K562 (cell line): ENCODE measurements around the gene QARS1. TPM values are rescaled to one million over a fixed set of nuclear protein-coding genes. Genes with fewer than 3 reads are reported as not detected.

Source experiments
- ATAC-seq: fragments of 200-7000 bp; cut with Tn5 transposase; 3 replicates; pipeline ENCODE4 v1.9.1; 2020; ENCODE audit warnings: moderate library complexity
- BruUV-seq: library from RNA; stranded (reverse); fragments of 400-500 nt; replicated peaks from 2 replicates; lab custom pipeline; 2021; lab: Mats Ljungman, UMichigan
- CTCF ChIA-PET: fragments of 300-600 bp; formaldehyde crosslinking; extraction: SDS; loops from one replicate; lab custom pipeline; 2021; ENCODE audit warnings: low intra/inter-chr PET ratio; lab: Yijun Ruan, JAX
- POLR2A ChIA-PET: fragments of 300-600, 350-650 bp; sonication (Branson Sonifier 250); formaldehyde crosslinking; extraction: SDS; loops from one replicate; lab custom pipeline; 2021; ENCODE audit warnings: antibody characterized with exemption, inconsistent platforms; lab: Yijun Ruan, JAX
- DNase-seq, 4 experiments: peaks; one replicate each; pipeline versions ENCODE4 v3.0.0 to v3.0.0-alpha.2; 2011 to 2018; ENCODE audit warnings: low spot score in 3 of 4, mixed read lengths in 3 of 4; ENCODE audit errors: extremely low read depth in 1 of 4
- FAIRE-seq: peaks from 2 replicates; lab custom pipeline; 2011; peaks lifted over from hg19 to GRCh38; lab: Jason Lieb, UNC
- H2AFZ ChIP-seq: 2 replicates; pipeline ENCODE4 v1.6.0; 2011; ENCODE audit warnings: low read depth, low read length, control low read depth, inconsistent platforms
- H3K27ac ChIP-seq: fragments of 200-600 bp; 3 replicates; pipeline ENCODE4 v1.8.0; 2011; ENCODE audit warnings: low read depth, mild to moderate bottlenecking, control low read depth, inconsistent platforms, low read length, moderate library complexity, mixed read lengths; ENCODE audit errors: extremely low read depth
- H3K27me3 ChIP-seq, 2 experiments: fragments of 300-600 bp in 1 of 2; 2 replicates in 1 of 2; 3 replicates in 1 of 2; pipeline versions ENCODE4 v1.6.0 to v1.8.0; 2011; ENCODE audit warnings: inconsistent platforms in 2 of 2, low read length in 2 of 2, mild to moderate bottlenecking in 1 of 2, mixed read lengths in 1 of 2, moderate library complexity in 1 of 2; ENCODE audit not compliant: control insufficient read depth in 2 of 2, insufficient read depth in 2 of 2
- H3K36me3 ChIP-seq: fragments of 300-600 bp; 3 replicates; pipeline ENCODE4 v1.8.0; 2011; ENCODE audit warnings: mild to moderate bottlenecking, low read length, inconsistent platforms; ENCODE audit not compliant: control insufficient read depth, insufficient read depth
- H3K4me1 ChIP-seq, 2 experiments: fragments of 200-600 bp in 1 of 2; replicated peaks in 1 of 2; 2 replicates in 1 of 2; 3 replicates in 1 of 2; pipeline versions ENCODE4 v1.5.1 to v1.8.0; 2011; ENCODE audit warnings: inconsistent platforms in 2 of 2, low read length in 2 of 2, mild to moderate bottlenecking in 1 of 2, mixed read lengths in 1 of 2, moderate library complexity in 1 of 2; ENCODE audit not compliant: control insufficient read depth in 2 of 2, insufficient read depth in 2 of 2
- H3K4me2 ChIP-seq: 2 replicates; pipeline ENCODE4 v1.6.1; 2011; ENCODE audit warnings: low read length, control low read depth, inconsistent platforms, mixed read lengths; ENCODE audit not compliant: insufficient read depth
- H3K4me3 ChIP-seq: fragments of 200-600 bp; sonication (generic), shearing (Covaris generic); 2 replicates; pipeline ENCODE4 v1.5.1; 2016; ENCODE audit warnings: control low read depth, inconsistent platforms
- H3K79me2 ChIP-seq: fragments of 200-600 bp; 3 replicates; pipeline ENCODE4 v1.8.0; 2011; ENCODE audit warnings: low read length, inconsistent platforms; ENCODE audit not compliant: control insufficient read depth, insufficient read depth
- H3K9ac ChIP-seq, 2 experiments: 2 replicates each; pipeline versions ENCODE4 v1.6.0 to v1.6.1; 2011; ENCODE audit warnings: low read depth in 2 of 2, low read length in 2 of 2, control low read depth in 1 of 2, inconsistent platforms in 1 of 2, mild to moderate bottlenecking in 1 of 2, mixed read lengths in 1 of 2; ENCODE audit not compliant: insufficient read depth in 1 of 2
- H3K9me1 ChIP-seq: one replicate; pipeline ENCODE4 v1.6.0; 2011; ENCODE audit warnings: inconsistent platforms, mild to moderate bottlenecking, low read length, moderate library complexity; ENCODE audit not compliant: control insufficient read depth, insufficient read depth
- H3K9me3 ChIP-seq: replicated peaks from 2 replicates; pipeline ENCODE4 v1.5.1; 2011; ENCODE audit warnings: low read depth, low read length, inconsistent platforms; ENCODE audit not compliant: control insufficient read depth, insufficient read depth
- H4K20me1 ChIP-seq: replicated peaks from 2 replicates; pipeline ENCODE4 v1.6.1; 2011; ENCODE audit warnings: low read length, inconsistent platforms, mixed read lengths; ENCODE audit not compliant: control insufficient read depth, insufficient read depth
- EP400 ChIP-seq: fragments of 450-650 bp; IDR thresholded peaks from 2 replicates; pipeline ENCODE4 v1.6.1; 2017; ENCODE audit warnings: antibody characterized with exemption, mild to moderate bottlenecking, moderate library complexity
- GATA2 ChIP-seq: sonication (generic); formaldehyde crosslinking; IDR thresholded peaks from 2 replicates; pipeline ENCODE4 v1.4.0; 2020; ENCODE audit warnings: mild to moderate bottlenecking, missing genetic modification reagents
- POU5F1 ChIP-seq: fragments of 150-350 bp; IDR thresholded peaks from 2 replicates; pipeline ENCODE4 v1.6.1; 2014; ENCODE audit warnings: borderline replicate concordance, low read length, low read depth, mild to moderate bottlenecking; ENCODE audit not compliant: partially characterized antibody
- RBM15 ChIP-seq: fragments of 200-400 bp; formaldehyde crosslinking; IDR thresholded peaks from 2 replicates; pipeline ENCODE4 v1.6.1; 2018; ENCODE audit warnings: mild to moderate bottlenecking, low read length, moderate library complexity; ENCODE audit not compliant: insufficient read depth
- ZNF224 ChIP-seq: sonication (generic); formaldehyde crosslinking; IDR thresholded peaks from 2 replicates; pipeline ENCODE4 v1.8.0; 2022; ENCODE audit warnings: mild to moderate bottlenecking, missing genetic modification reagents
- WGBS: fragments of 100-300 bp; shearing (Covaris generic); methylation state at CpG from one replicate; pipeline ENCODE4 v1.1.6; 2016; ENCODE audit warnings: low coverage, mixed read lengths; ENCODE audit not compliant: insufficient coverage; ENCODE audit errors: missing lambda C conversion rate; 5-methylcytosine and 5-hydroxymethylcytosine counted together
- in situ Hi-C: fragments of 300-500 bp; cut with MboI; formaldehyde crosslinking; loops from 4 replicates; pipeline ENCODE4 v1.15.0; 2018; ENCODE audit warnings: inconsistent platforms, mixed read lengths
- intact Hi-C: fragments of 100-400 bp; cut with micrococcal nuclease; formaldehyde crosslinking; loops from 2 replicates; pipeline ENCODE4 v1.14.2; 2022
- polyA plus RNA-seq, 8 experiments: library from polyadenylated mRNA; depleted of rRNA in 4 of 8; stranded (reverse) in 5 of 8; unstranded in 3 of 8; fragments of >200 nt; fragmentation: Nextera tagmentation in 2 of 8; fragmentation: Illumina TruSeq in 1 of 8; extraction: Ambion mirVana in 2 of 8; extraction: Trizol in 1 of 8; gene quantifications; 2 replicates each; pipeline versions ENCODE4 v1.2.1 to v1.2.3, GENCODE V29; 2011 to 2014; ENCODE audit warnings: inconsistent platforms in 1 of 8, missing spikeins in 1 of 8
- total RNA-seq, 7 experiments: library from RNA; depleted of rRNA in 6 of 7; stranded (reverse); fragments of >200 nt in 6 of 7; fragmentation: Illumina TruSeq in 2 of 7; extraction: Trizol in 2 of 7; gene quantifications; 2 replicates each; pipeline versions ENCODE4 v1.2.1 to v1.2.3, GENCODE V29; 2011 to 2021; ENCODE audit warnings: low replicate concordance in 1 of 7
- TF ChIP-seq, protein P1 (sequence below): fragments of 250-450 bp; sonication (Bioruptor Pico); IDR thresholded peaks from 2 replicates; pipeline ENCODE4 v1.4.0; 2020; ENCODE audit warnings: mild to moderate bottlenecking, moderate library complexity
- TF ChIP-seq, protein P2 (sequence below): sonication (generic); formaldehyde crosslinking; IDR thresholded peaks from 2 replicates; pipeline ENCODE4 v1.8.0; 2022; ENCODE audit warnings: missing genetic modification reagents, mild to moderate bottlenecking, borderline replicate concordance

Gene QARS1
- total and polyA plus RNA-seq, 9 of the 15 experiments (the other 6 are each of a cell fraction or from before 2014, with no cell fraction given), result 148 to 310 (median 273) TPM

DNA sequence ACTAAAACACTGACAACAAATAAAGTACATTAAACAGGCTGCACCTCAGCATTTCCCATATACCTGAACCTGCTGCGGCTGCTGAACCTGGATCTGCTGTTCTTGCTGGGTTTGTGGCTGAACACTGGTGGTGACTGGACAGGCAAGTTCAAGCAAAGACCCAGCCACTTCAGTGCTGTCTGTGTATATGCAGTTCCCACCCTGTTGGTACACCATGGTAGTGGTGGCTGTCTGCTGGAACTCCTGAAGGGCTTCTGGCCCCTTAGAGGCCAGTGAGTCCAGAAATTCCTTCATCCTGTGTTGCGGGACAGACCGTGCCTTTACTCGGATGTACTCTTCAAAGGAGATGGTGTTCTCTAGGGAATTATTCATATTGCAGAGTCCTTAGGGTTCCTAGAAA is 27.9 kb downstream of the QARS1 start:
- Histone ChIP-seq H3K9me3 (no peaks in the 10 kb centered on the region), H3K4me2 (no peak overlapping the region), H3K9me1 (no peaks in the 10 kb centered on the region), H3K36me3 (peaks cover 70% of the 10 kb centered on the region; the same call in 2 of the 3 replicates)
- TF ChIP-seq ZNF224 (CRISPR knock-in tag) (no peak), EP400 (no peak), GATA2 (no peak), POU5F1 (no peak), RBM15 (no peak)
- TF ChIP-seq, protein P1, sequence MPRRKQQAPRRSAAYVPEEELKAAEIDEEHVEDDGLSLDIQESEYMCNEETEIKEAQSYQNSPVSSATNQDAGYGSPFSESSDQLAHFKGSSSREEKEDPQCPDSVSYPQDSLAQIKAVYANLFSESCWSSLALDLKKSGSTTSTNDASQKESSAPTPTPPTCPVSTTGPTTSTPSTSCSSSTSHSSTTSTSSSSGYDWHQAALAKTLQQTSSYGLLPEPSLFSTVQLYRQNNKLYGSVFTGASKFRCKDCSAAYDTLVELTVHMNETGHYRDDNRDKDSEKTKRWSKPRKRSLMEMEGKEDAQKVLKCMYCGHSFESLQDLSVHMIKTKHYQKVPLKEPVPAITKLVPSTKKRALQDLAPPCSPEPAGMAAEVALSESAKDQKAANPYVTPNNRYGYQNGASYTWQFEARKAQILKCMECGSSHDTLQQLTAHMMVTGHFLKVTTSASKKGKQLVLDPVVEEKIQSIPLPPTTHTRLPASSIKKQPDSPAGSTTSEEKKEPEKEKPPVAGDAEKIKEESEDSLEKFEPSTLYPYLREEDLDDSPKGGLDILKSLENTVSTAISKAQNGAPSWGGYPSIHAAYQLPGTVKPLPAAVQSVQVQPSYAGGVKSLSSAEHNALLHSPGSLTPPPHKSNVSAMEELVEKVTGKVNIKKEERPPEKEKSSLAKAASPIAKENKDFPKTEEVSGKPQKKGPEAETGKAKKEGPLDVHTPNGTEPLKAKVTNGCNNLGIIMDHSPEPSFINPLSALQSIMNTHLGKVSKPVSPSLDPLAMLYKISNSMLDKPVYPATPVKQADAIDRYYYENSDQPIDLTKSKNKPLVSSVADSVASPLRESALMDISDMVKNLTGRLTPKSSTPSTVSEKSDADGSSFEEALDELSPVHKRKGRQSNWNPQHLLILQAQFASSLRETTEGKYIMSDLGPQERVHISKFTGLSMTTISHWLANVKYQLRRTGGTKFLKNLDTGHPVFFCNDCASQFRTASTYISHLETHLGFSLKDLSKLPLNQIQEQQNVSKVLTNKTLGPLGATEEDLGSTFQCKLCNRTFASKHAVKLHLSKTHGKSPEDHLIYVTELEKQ (CRISPR knock-in tag), result no peak
- TF ChIP-seq, protein P2, sequence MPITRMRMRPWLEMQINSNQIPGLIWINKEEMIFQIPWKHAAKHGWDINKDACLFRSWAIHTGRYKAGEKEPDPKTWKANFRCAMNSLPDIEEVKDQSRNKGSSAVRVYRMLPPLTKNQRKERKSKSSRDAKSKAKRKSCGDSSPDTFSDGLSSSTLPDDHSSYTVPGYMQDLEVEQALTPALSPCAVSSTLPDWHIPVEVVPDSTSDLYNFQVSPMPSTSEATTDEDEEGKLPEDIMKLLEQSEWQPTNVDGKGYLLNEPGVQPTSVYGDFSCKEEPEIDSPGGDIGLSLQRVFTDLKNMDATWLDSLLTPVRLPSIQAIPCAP (CRISPR knock-in tag), result no peak
- TF ChIP-seq, all 486 proteins: peak for 0
- peaks cover 36% of the 10 kb centered on the region for H3K79me2 ChIP-seq
- intact Hi-C loops, result no loop called here
- FAIRE-seq (no peak), ATAC-seq (peak; percentile 44; the same call in 1 of the 3 replicates), DNase-seq (no peak)
- CTCF ChIA-PET, result no interaction called here
- no peak overlapping the region for H3K27ac ChIP-seq
- H3K9ac ChIP-seq, result no peak overlapping the region
- no peak overlapping the region for H2AFZ ChIP-seq
- in situ Hi-C loops, result no loop called here
- H3K4me1 ChIP-seq, result no peaks in the 10 kb centered on the region
- 96% methylated on average over 4 of the region's 4 CpGs for WGBS
- H3K4me3 ChIP-seq, result no peak overlapping the region
- TSS peak; percentile 28 for BruUV-seq
- no peaks in the 10 kb centered on the region for H4K20me1 ChIP-seq
- no peaks in the 10 kb centered on the region for H3K27me3 ChIP-seq
- POLR2A ChIA-PET, result interaction anchor here (0.6 to 1.2 kb wide), 3 partner anchors 16 to 50 kb away, joined by 3 to 6 read pairs (median 4); no protein-coding TSS in a partner anchor
